Superior temporal gyrus (tissue), 1 donor: ENCODE measurements around the gene MYL6B.
A peak's percentile ranks its signal among the peaks of the same experiment; 100 is the strongest.
"Not testable (repeated sequence)": the region's sequence is repeated elsewhere in the genome, so short reads cannot be mapped to it uniquely, and the experiment has no call there.

Experiments used
- DNase-seq: peaks from one replicate; pipeline ENCODE4 v3.0.0-alpha.2; 2016; ENCODE audit errors: extremely low spot score

Gene MYL6B

DNA sequence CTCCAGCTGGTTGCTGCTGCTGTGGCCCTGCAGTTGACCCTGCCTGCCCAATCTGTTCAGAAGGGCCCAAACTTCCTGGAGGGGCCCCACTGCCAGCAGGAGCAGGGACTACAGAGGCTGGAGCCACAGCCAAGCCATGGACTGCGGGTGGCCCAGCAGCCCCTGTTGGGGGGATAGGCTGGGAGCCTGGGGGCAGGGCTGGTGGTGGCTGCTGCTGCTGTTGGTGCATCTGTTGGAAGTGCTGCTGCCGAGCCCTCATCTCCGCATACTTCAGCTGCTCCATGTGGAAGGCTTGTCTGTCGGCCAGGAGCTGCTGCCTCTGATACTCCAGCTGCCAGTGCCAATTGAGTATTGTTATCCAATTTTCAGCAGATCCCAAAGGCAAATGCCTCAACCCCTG lies 13.0 kb downstream of the MYL6B start:
- DNase-seq: no peak

DNA sequence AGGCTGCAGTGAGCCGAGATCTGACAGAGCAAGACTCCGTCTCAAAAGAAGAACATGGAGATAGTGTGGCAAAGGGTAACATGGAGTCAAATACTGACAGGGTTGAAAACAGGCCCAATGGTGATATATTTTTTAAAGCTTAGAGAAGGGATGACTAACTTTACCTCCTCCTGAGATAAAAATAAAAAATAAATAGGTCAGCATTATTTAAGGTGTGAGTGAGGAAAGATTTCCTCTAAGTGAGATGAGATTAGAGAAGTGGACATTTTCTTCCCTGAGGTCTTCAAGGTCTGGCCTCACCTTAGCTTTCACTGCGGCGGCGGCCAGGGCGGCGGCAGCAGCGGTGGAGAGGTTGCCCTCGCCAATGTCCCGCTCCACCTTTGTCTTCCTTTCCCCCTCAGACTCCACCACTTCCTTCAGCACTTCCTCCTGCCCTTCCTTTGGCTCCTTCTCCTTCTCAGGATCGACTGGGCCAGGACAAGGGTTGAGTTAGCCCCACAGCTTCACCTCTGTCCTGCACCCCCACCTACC lies 16.9 kb downstream of the MYL6B start:
- DNase-seq: no peak

DNA sequence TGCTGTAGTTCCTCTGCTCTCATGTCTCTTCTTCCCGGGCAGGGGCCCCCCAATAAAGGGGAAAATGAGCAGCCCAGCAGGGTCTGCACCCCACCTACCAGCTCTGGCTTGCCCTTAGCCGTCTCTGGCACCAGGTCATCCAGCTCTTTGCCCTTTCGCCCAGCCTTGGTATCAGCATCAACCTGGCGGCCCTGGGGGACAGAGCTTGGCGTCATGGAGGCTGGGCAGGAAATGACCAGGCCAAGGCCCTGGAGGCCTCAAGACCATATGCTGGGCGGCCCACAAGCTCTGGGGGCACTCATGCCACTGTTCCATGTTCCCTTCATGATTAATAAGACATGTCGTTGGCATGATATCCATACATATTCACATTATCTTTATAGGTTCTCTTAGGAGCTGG lies 20.5 kb downstream of the MYL6B start:
- no peak for DNase-seq

DNA sequence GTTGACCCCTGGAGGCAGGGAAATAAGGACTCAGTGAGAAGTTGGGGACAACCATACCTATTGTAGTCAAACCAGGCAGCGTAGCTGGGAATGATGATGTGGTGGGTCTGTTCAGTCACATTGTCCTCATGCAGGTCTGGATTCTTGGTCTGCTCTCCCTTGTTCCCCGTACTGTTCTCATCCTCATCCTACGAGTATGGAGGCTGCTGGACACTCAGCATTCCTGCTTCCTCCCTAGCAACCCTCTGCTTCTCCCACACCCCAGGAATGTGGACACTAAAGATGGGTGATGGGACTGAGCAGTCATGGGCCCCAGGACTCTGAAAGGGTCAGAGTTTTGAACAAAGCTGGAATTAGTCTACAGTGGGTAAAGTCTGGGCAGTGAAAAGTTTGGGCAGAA lies 26.0 kb downstream of the MYL6B start:
- DNase-seq: no peak

DNA sequence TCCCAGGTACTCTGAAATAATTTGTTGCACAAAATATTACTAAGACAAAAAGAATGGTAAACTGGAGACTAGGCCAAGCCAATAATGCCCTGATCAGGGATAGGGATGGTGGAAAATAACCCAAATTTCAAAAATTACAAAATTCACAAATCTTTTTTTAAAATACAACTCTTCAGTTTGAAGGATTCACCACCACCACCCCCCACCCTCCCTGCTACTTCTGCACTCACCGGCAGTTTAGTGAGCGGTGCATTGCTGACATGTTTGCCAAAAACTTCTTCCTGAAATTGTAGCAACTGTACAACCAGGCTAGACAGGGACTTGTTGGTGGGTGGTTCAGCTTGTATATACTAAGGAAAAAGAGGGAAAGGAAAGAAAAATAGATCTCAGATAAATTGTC lies 34.6 kb downstream of the MYL6B start:
- DNase-seq: no peak

DNA sequence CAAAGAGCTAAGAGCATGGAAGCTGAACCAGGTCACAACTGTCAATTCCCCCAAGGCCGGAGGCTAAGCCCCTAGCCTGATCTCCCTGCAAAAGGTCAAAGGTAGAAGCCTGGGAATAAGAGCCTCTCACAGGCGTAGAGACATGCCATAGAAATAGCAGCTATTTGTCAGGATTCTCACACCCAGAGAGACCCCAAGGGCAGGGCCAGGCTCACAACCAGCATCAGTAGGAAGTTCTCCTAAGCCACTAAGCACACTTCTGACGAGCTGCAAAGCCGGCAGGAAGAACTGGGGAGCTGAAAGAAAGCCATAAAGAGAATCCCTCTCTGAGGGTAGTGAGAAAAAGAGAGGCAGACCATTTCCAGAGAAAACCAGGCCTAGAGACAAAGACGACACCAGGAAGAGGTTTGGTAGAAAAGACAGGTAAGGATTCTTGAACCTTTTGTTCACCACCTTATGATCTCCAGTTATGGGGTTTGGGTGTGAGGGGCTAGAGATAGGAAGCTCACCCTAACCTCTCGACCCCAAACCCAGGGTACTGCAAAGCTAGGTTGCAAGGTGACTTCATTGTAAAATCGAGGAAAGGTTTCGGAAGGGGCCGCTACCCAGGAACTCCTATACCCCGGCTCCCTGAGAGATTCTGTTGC lies 35.9 kb downstream of the MYL6B start:
- no peak for DNase-seq

DNA sequence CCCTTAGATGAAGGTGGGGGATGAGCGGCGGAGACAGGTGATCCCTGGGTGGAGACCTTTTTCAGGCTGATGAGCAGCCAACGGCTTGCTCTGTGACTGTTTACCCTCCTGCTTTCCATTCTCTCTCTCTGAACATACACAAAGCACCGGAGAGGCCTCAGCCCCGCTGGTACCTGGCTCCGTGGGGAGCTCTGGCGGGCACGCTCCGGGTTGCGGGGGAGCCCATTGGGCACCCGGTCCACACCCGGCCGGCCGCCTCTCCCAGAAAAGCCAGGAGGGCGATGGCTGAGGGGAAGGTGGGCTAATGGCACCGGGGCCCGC lies 36.4 kb downstream of the MYL6B start:
- no peak for DNase-seq

DNA sequence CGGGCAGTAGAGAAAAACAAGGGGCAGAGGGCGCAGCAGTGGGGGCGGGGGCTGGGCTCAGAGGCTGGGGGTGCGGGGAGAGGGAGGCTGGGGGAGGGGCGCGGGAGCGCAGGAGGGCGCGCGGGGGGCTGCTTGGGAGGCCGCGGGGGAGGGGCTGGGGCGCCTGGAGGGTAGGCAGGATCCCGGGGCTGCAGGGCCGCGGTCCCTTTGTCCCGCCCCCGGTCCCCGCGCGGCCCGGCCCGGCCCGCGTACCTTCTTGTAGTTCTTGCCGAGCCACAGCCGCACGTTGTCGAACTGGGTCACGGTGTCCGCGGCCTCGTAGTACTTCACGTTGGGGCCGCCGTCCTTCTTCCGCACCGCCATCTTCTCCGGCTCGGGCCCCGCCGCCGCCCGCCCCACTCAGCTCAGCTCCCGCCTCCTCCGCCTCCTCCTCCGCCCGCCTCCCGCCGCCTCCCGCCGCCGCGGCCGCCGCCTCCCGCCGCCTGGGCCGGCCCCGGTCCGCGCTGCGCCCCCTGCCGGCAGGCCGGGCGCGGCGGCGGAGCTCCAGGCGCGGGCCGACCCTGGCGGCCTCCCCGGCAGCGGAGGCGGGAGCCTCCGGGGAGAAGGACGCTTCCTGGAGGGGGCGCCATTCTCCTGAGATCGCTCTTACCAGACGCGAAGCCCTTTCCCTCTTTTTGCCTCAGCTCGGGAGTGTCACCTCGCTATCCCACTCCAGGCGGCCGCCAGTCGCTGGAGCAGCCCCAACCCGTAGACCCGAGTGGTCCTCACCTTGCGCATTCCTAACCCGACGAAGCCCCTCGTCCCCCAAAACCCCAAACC lies 36.9 kb downstream of the MYL6B start, which contains the start of gene SMARCC2:
Gene SMARCC2, minus strand, starts transcription at position 385 of the 819 bp plus-strand sequence. Its CDS starts 22 bp downstream, at position 363.
- peak; percentile 77 for DNase-seq

DNA sequence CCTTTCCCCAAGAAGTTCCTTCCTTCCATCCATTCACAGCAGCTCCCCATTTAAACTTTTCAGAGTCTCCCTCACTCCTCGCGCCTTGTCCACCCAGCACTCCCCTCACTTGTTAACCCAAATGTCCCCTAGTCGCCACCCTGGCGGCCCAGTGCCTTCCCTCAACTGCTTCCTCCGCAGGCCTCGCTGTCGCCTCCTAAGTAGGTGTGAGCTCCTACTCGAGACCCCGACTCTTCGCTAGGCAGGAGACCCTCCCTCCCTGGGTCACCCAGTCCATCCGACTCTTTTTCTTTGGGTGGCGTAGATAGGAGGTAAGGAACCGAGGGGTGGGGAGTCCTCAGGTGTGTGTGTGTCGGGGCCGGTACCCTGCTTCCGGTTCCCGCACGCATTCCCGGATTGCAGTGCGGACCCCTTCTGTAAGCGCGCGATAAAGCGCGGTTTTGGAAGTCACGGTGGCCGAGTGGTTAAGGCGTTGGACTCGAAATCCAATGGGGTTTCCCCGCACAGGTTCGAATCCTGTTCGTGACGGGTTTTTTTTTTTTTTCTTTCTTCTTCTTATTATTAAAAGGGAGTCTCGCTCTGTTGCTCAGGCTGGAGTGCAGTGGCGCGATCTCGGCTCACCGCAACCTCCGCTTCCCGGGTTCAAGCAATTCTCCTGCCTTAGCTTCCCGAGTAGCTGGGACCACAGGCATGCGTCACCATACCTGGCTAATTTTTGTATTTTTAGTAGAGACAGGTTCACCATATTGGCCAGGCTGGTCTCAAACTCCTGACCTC lies 37.7 kb downstream of the MYL6B start:
- peak; percentile 86 for DNase-seq

DNA sequence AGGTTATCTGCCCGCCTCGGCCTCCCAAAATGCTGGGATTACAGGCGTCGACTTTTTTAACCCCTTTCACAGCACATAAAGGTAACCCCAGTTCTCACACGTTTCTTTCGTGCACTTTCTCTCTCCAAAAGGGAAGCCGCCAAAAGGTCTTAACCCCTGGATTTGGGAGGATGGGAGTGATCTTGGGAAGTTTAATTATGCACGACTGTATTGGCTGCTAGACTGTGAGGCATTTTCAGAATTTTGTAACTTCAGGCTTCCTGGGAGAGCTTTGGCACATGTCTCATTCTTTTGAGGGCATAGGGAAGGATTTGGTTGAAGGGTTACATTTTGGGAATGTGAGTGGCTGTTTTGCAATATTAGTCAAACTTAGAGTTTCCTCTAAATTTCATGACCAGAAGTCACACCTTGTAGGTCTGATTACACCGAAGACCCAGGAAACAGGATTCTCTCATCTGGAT lies 38.3 kb downstream of the MYL6B start:
- DNase-seq: no peak

DNA sequence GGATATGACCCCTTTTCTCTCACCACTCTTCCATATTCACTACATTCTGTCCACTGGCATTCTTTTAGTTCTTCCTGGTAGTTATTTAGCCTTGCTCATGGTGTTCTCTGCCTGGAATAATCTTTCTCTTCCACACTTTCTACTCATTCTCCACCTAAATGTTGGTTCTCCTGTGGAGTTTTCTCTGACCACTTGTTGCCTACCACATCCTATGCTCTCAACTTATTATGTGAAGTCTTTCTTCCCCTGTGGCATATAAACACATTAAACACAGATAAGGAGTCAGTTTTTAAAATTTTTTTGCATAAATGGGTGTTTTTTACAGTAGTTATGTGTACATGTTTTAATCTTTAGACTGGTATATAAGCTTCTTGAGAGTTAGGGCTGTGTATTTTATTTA lies 40.2 kb downstream of the MYL6B start:
- DNase-seq: no peak

DNA sequence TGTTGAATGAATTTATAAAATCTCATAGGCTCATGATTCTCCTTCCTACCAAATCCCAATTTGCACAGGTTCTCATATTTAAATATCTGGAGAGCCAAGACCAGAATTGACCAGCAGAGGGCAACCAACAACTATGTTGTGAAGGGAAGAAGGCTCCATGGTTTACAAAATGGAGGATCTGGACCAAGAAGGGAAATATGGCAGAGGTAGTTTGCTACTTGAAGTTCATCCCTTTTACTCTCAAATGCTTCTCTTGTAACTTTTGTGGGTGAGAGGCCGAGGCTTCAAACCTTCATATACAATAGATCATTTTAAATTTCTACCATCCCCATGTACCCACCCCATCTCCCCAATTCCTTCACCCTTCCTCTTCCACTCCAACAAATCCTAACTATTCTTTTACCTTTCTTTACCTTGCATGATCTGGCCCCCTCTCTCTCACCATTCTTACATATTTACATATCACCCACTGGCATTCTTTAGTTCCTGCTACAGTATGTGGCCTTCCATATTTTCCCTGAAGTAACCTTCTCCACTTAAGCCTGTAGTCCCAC lies 40.7 kb downstream of the MYL6B start:
- peak; percentile 96 for DNase-seq

DNA sequence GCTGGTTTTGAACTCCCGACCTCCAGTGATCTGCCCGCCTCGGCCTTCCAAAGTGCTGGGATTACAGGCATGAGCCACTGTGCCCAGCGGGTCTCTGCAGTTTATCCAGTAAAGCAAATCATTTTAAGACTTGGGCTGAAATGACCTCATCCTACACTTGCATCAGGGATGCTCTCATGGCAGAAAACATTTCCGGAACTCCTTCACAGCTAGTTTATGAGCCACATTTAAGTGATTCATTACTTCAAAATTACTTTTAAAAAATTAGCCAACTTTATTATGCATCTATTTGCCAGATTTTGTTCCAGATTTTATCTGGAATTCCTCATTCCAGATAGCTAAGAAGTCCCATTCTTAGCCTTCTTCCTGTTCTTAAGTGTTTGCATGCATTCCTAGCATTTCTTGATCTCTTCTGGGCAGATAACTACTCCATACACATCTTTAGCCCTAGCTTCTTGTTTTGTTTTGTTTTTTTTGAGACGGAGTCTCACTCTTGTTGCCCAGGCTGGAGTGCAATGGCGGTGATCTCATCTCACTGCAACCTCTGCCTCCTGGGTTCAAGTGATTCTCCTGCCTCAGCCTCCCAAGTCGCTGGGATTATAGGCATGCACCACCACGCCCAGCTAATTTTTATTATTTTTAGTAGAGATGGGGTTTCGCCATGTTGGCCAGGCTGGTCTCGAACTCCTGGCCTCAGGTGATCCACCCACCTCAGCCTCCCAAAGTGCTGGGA lies 44.6 kb downstream of the MYL6B start:
- DNase-seq: not testable (repeated sequence)

DNA sequence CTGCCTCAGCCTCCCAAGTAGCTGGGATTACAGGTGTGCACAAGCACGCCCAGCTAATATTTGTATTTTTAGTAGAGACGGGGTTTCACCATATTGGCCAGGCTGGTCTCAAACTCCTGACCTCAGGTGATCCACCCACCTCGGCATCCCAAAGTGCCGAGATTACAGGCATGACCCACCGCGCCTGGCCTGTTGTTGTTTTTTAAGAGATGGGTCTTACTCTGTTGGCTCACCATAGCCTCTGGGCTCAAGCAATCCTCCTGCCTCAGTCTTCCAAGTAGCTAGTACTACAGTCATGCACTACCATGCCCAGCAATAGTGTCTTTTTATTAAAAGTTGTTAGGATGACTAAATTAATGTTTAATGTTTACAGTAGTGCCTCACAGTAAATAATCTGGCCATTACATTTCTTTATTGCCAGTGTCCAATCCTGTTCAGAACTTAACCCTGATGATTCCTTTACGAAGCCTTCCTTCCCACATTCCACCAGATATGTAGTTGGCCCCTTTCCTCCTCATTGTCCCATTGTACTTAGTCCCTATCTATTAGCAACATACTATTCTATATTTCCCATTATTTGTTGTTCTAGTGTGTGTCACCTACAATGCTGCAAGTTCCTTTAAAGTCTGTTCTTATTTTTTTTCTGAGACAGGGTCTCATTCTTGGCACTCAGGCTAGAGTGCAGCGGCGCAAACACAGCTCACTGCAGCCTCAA lies 45.7 kb downstream of the MYL6B start:
- no peak for DNase-seq

DNA sequence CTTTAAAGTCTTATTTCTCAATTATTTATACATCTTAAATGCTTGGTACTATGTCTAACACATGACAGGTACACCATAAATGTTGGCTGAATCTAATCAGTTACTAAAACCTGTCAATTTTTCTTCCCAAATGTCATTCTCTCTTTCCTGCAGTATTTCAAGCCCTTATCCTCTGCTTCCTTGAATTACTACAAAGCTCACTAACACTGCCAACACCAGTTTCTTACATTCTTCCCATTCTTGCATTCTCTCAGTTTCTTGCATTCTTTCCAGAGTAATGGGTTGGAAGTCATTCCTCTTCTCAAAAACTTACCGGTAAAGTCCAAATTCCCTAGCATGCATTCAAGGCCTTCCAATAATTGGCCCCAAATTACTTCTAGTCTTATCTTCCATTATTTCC lies 46.4 kb downstream of the MYL6B start:
- DNase-seq: no peak

DNA sequence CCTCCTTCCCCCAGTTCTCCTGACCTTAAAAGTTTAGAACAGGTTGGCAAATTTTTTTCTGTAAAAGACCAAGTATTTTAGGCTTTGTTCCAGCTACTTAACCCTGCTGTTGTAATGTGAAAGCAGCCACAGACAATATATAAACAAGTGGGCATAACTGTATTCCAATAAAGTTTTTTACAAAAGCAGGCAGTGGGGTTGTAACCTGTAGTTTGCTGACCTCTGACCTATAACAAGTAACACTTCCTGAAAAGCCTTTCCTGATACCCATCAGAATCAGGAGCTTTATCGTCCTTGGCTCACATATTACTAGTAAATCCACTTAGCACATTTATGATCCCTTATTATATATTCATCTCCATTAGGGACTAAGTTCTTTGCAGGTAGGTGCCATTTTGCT lies 50.0 kb downstream of the MYL6B start:
- no peak for DNase-seq

DNA sequence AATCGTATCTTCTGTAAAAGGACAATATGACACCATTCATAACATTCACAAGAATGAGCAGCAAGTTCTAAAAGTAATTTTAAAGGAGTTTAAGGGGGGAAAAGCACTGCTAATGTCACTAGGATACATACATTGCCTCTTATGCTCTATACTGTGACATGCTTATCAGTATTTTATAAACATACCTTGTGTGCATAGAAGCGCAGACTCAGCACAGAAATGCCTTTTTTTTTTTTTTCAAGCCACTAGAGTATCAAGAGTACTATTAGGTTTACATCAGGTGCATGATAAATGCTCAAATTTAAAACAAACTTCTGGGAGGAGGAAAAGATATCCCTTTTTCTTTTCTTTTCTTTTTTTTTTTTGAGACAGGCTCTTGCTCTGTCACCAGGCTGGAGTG lies 50.5 kb downstream of the MYL6B start:
- DNase-seq: no peak

DNA sequence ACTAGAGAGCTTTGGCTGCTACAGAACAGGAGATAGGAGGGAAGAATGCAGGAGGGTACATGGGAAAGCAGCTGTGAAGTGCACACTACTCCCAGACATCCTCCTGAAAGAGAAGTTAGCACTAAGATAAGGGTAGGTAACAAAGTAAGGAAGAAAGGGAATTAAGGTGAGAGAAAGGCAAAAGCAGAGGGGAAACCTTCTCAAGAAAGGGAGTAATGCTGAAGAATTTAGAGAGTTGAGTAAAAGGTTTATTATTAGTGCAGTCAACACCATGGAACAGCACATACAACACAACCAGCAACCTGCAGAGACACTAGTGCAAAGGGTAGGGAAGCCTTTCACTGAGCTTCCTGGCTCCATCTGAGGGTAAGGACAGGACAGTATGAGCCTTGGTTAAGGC lies 51.9 kb downstream of the MYL6B start:
- DNase-seq: no peak

DNA sequence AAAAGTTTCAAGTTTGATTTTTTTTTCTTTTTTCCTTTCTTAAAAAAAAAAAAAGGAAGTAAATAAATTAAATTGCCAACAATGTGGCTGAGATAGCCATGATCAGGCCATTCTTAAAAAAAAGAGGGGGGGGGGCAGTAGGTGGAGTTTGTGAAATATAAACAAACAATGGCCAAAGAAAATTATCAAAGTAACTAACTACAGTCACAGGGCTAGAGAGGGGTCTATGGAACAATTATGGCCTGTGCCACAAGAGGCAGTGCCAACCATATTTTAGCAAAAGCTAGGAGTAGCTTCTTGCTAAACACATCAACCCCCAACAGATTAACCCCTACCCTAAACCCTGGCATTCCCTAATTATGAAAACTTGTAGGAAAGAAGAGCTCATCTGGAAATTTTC lies 53.1 kb downstream of the MYL6B start:
- DNase-seq: no peak

DNA sequence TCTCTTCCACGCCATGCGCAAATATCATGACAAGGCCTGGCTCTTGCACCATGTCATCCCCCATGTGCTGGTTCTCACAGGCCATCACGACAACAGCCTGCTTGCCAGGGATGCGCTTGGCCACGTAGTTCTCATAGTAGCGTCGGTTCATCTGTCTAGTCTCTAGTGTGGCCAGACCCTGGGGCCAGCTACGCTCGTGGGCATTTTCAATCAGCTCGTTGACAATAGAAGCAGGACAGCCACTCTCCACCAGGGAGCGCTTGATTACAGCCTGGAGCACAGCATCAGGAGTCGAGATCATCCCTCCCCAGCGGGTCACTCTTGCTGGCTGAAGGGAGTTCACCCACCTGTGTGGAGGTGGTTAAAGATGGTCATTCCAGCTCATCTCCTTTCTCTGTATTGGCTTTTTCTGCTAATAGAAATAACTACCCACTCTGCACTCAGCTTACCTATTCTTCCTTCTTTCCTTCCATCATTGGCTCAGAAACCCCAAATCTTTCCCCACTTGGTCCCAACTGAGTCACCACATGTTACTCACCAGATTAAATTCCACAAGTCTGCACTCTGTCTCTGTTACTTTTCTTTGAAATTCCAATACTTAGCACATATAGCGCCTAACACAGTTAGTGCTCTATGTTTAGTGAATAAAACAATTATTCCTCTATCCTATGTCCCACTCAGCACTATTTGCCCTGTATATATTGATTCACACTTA lies 54.2 kb downstream of the MYL6B start:
- DNase-seq: no peak
